ENCODE data around the gene FAM171A2.

DNA sequence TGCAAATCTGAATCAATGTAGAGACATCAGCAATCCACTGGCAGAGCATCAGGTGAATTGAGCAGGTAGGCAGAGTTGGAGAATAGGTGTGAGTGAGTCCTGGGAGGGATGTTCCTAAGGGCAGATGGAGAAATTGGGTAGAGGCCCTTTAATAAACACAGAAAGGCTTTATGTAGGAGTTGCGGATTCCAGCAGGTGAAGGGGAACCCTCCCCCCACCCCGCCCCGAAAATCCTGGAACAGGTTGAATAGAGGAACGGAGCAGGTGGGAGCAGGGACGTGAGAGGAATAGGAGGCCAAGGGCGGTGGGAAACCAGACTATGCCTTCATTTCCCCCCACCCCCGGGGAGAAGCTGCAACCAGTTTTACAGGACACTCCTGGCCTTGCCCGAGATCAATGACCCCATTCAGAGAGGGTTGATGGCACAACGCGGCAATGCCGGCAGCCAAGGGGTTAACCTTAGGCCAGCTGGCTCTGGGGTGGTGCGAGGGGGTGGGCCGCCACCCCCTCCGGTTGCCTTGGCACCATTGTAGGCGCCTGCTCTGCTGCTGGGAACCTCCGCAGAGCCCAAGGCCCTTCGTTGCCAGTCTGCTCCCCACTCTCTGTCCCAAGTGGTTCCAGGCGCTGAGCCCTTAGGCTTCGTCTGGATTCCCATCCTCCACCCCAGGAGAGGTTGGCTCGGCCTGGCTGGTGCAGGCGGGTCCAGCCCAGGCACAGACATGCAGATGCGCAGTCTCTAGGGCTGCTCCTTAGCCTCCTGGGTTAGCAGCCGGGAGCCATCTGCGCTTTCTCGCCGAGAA lies 56.1 kb downstream of the FAM171A2 start:
- TF ChIP-seq, protein P1, sequence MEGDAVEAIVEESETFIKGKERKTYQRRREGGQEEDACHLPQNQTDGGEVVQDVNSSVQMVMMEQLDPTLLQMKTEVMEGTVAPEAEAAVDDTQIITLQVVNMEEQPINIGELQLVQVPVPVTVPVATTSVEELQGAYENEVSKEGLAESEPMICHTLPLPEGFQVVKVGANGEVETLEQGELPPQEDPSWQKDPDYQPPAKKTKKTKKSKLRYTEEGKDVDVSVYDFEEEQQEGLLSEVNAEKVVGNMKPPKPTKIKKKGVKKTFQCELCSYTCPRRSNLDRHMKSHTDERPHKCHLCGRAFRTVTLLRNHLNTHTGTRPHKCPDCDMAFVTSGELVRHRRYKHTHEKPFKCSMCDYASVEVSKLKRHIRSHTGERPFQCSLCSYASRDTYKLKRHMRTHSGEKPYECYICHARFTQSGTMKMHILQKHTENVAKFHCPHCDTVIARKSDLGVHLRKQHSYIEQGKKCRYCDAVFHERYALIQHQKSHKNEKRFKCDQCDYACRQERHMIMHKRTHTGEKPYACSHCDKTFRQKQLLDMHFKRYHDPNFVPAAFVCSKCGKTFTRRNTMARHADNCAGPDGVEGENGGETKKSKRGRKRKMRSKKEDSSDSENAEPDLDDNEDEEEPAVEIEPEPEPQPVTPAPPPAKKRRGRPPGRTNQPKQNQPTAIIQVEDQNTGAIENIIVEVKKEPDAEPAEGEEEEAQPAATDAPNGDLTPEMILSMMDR (conservative IDR thresholded peaks at IDR 0.05; ENCODE audit: low read depth, low read length): no peak
- TF ChIP-seq POLR2A (IDR thresholded peaks at IDR 0.05; ENCODE audit: low read depth, low read length) (no peak), MXI1 (IDR thresholded peaks at IDR 0.05; ENCODE audit: borderline replicate concordance, low read depth, low read length) (no peak), MAFK (IDR thresholded peaks at IDR 0.05; ENCODE audit: low read depth, low read length) (no peak), NFE2L2 (IDR thresholded peaks at IDR 0.05; ENCODE audit: low read depth, low read length) (no peak)

Measured in IMR-90 (cell line).